Measurements from ENCODE around the gene PSEN1. TPM values are rescaled to one million over a fixed set of nuclear protein-coding genes. Genes with fewer than 3 reads are reported as not detected.

PSEN1 gene
- polyA plus RNA-seq, 1 of the 3 experiments (the other 2 are of a cell fraction) = 9.0 TPM

- no peak overlapping the region for H3K4me2 ChIP-seq
- no peaks in the 10 kb centered on the region for H4K20me1 ChIP-seq (ENCODE audit: insufficient read depth)
- peaks cover 21 to 22% of the 10 kb centered on the region in 2 experiments for H3K36me3 ChIP-seq (replicated peaks in 1 of 2; ENCODE audit: control insufficient read depth in 1 of 2, insufficient read depth in 2 of 2, low read length in 1 of 2)
- CTCF ChIA-PET = interaction anchor here (1.2 to 2.5 kb wide), 2 partner anchors 12 to 15 kb away, joined by 3 to 8 read pairs; no protein-coding TSS in a partner anchor
- peaks cover 3% of the 10 kb centered on the region for H3F3A ChIP-seq (replicated peaks; ENCODE audit: insufficient read depth)
- no peaks in the 10 kb centered on the region for H3K9me2 ChIP-seq
- no peaks in the 10 kb centered on the region for H3K4me1 ChIP-seq (ENCODE audit: control insufficient read depth in 1 of 2, insufficient read depth in 2 of 2, low read depth in 1 of 2, low read length in 1 of 2)
- no peaks in the 10 kb centered on the region for H3K27me3 ChIP-seq (ENCODE audit: insufficient read depth)
- no peaks in the 10 kb centered on the region for H3K79me2 ChIP-seq (ENCODE audit: insufficient read depth)
- no peaks in the 10 kb centered on the region for H3K9me3 ChIP-seq
- no peak for DNase-seq
- TF ChIP-seq FOXM1 (IDR thresholded peaks at IDR 0.05; ENCODE audit: low read depth) (no peak), FOSL2 (IDR thresholded peaks at IDR 0.05; ENCODE audit: borderline replicate concordance, low read depth) (0 out of 2 replicates have a peak, but pooled peaks have one; percentile 9), RXRA (IDR thresholded peaks at IDR 0.05; ENCODE audit: borderline replicate concordance, low read depth) (no peak), NFIC (IDR thresholded peaks at IDR 0.05; ENCODE audit: borderline replicate concordance) (no peak)
- no peak overlapping the region for H3K4me3 ChIP-seq (ENCODE audit: low read depth in 2 of 2, low read length in 1 of 2)
- WGBS (ENCODE audit: low lambda C conversion rate) = 74% methylated on average over 3 of the region's 3 CpGs
- no peak overlapping the region for H3K27ac ChIP-seq (ENCODE audit: low read depth in 2 of 2, low read length in 1 of 2)
- no peak overlapping the region for H3K9ac ChIP-seq
- no peak overlapping the region for H2AFZ ChIP-seq (ENCODE audit: low read depth)
- POLR2A ChIA-PET = no interaction called here
These were observed 52.2 kb downstream of the PSEN1 start for GRCh38 chr14:73188501-73188911.

GRCh38 chr14:73189651-73190050 is 53.3 kb downstream of the PSEN1 start:
- WGBS (ENCODE audit: low lambda C conversion rate) = 64% methylated on average over 2 of the region's 3 CpGs
- Histone ChIP-seq H4K20me1 (ENCODE audit: insufficient read depth) (no peaks in the 10 kb centered on the region), H3K4me1 (ENCODE audit: control insufficient read depth in 1 of 2, insufficient read depth in 2 of 2, low read depth in 1 of 2, low read length in 1 of 2) (no peaks in the 10 kb centered on the region), H3K9me3 (no peaks in the 10 kb centered on the region), H3K4me3 (ENCODE audit: low read depth in 2 of 2, low read length in 1 of 2) (no peak overlapping the region), H3K4me2 (no peak overlapping the region), H3F3A (replicated peaks; ENCODE audit: insufficient read depth) (peaks cover 3% of the 10 kb centered on the region), H3K9ac (no peak overlapping the region), H3K36me3 (replicated peaks in 1 of 2; ENCODE audit: control insufficient read depth in 1 of 2, insufficient read depth in 2 of 2, low read length in 1 of 2) (peaks cover 26 to 32% of the 10 kb centered on the region in 2 experiments), H3K9me2 (no peaks in the 10 kb centered on the region), H3K79me2 (ENCODE audit: insufficient read depth) (no peaks in the 10 kb centered on the region), H2AFZ (ENCODE audit: low read depth) (no peak overlapping the region), H3K27me3 (ENCODE audit: insufficient read depth) (no peaks in the 10 kb centered on the region), H3K27ac (ENCODE audit: low read depth in 2 of 2, low read length in 1 of 2) (no peak overlapping the region)
- no peak for DNase-seq
- CTCF ChIA-PET = no interaction called here
- TF ChIP-seq, protein P1, sequence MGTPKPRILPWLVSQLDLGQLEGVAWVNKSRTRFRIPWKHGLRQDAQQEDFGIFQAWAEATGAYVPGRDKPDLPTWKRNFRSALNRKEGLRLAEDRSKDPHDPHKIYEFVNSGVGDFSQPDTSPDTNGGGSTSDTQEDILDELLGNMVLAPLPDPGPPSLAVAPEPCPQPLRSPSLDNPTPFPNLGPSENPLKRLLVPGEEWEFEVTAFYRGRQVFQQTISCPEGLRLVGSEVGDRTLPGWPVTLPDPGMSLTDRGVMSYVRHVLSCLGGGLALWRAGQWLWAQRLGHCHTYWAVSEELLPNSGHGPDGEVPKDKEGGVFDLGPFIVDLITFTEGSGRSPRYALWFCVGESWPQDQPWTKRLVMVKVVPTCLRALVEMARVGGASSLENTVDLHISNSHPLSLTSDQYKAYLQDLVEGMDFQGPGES (IDR thresholded peaks at IDR 0.05; ENCODE audit: low read depth, low read length) = no peak
- TF ChIP-seq SIN3A (IDR thresholded peaks at IDR 0.05; ENCODE audit: borderline replicate concordance, low read depth, low read length) (no peak), EZH2phosphoT487 (IDR thresholded peaks at IDR 0.05; ENCODE audit: borderline replicate concordance, low read depth) (no peak), CHD2 (IDR thresholded peaks at IDR 0.05; ENCODE audit: low read length, partially characterized antibody) (no peak), TAF1 (IDR thresholded peaks at IDR 0.05; ENCODE audit: borderline replicate concordance, low read depth, low read length) (no peak), FOXJ3 (CRISPR knock-in tag; IDR thresholded peaks at IDR 0.05) (no peak), RAD21 (IDR thresholded peaks at IDR 0.05; ENCODE audit: low read length) (no peak), MEF2A (IDR thresholded peaks at IDR 0.05; ENCODE audit: borderline replicate concordance, low read depth) (no peak), FOXM1 (IDR thresholded peaks at IDR 0.05; ENCODE audit: low read depth) (no peak), REST (IDR thresholded peaks at IDR 0.05; ENCODE audit: low read depth, low read length) (no peak), NFIC (IDR thresholded peaks at IDR 0.05; ENCODE audit: borderline replicate concordance) (no peak), ZBTB33 (IDR thresholded peaks at IDR 0.05; ENCODE audit: borderline replicate concordance, low read depth) (no peak), MAX (IDR thresholded peaks at IDR 0.05; ENCODE audit: low read depth) (no peak), TEAD4 (IDR thresholded peaks at IDR 0.05; ENCODE audit: borderline replicate concordance, insufficient read depth) (no peak), CTCF (IDR thresholded peaks at IDR 0.05) (no peak)
- POLR2A ChIA-PET = no interaction called here
